H1 (cell line): Measurements from ENCODE around the gene UBAP1L. TPM values are rescaled to one million over a fixed set of nuclear protein-coding genes. Genes with fewer than 3 reads are reported as not detected.

ENCODE experiments used
- ASH2L ChIP-seq: fragments of 200-600, 300-600 bp; sonication (generic); IDR thresholded peaks from one replicate; pipeline ENCODE4 v1.7.1; 2017; ENCODE audit warnings: low read length
- BCL11A ChIP-seq, 2 experiments: IDR thresholded peaks; one replicate each; pipeline ENCODE4 v1.6.1; 2011; ENCODE audit warnings: low read depth in 2 of 2, low read length in 2 of 2, mild to moderate bottlenecking in 2 of 2
- CBX8 ChIP-seq: fragments of 300-800, 300-1000 bp; sonication (generic); IDR thresholded peaks from 2 replicates; pipeline ENCODE4 v1.7.1; 2016; ENCODE audit warnings: low read depth, low read length, borderline replicate concordance
- GABPA ChIP-seq: IDR thresholded peaks from 2 replicates; pipeline ENCODE4 v1.6.1; 2011; ENCODE audit warnings: mild to moderate bottlenecking, low read length, moderate library complexity, borderline replicate concordance; ENCODE audit not compliant: insufficient read depth
- KDM1A ChIP-seq: fragments of 200-600, 300-600 bp; sonication (generic); IDR thresholded peaks from 2 replicates; pipeline ENCODE4 v1.7.1; 2016; ENCODE audit warnings: mild to moderate bottlenecking, low read length, borderline replicate concordance
- KDM4A ChIP-seq: IDR thresholded peaks from one replicate; pipeline ENCODE4 v1.7.1; 2012; ENCODE audit warnings: low read depth, mild to moderate bottlenecking, moderate library complexity, low read length, inconsistent platforms; ENCODE audit not compliant: severe bottlenecking
- MAFK ChIP-seq: IDR thresholded peaks from 2 replicates; pipeline ENCODE4 v1.6.1; 2012; ENCODE audit warnings: low read depth, mild to moderate bottlenecking, improper control_type of control experiment, low read length
- SIX5 ChIP-seq: IDR thresholded peaks from 2 replicates; pipeline ENCODE4 v1.6.1; 2011; ENCODE audit warnings: mild to moderate bottlenecking, low read depth, low read length
- SP1 ChIP-seq: IDR thresholded peaks from 2 replicates; pipeline ENCODE4 v1.6.1; 2011; ENCODE audit warnings: low read depth, low read length
- USF2 ChIP-seq: IDR thresholded peaks from 2 replicates; pipeline ENCODE4 v1.6.1; 2011; ENCODE audit warnings: low read length, improper control_type of control experiment
- polyA plus RNA-seq, 7 experiments: library from polyadenylated mRNA; depleted of rRNA in 3 of 7; stranded (reverse) in 5 of 7; unstranded in 2 of 7; fragments of >200 nt in 5 of 7; fragments of 200-250 nt in 2 of 7; gene quantifications; 1 replicate in 5 of 7; 2 replicates in 1 of 7; 4 replicates in 1 of 7; pipeline versions ENCODE4 v1.2.1 to v1.2.3, GENCODE V29; 2011 to 2013; ENCODE audit warnings: missing spikeins in 2 of 7, mixed read lengths in 2 of 7
- total RNA-seq: library from RNA; stranded (reverse); fragmentation: NEBNext Ultra II Directional; extraction: Animal tissue kit (Norgen Biotek cat#: 25700); gene quantifications from 2 replicates; pipeline ENCODE4 v1.2.1, GENCODE V29; 2021

Gene UBAP1L
- total and polyA plus RNA-seq, 2 of the 8 experiments (the other 6 are each of a cell fraction or from before 2014, with no cell fraction given), result 0.67 to 1.7 TPM

GRCh38 chr15:65076486-65077290, 38.3 kb downstream of the UBAP1L start, which contains the start of gene KBTBD13 (continued):
- TF ChIP-seq GABPA (no peak), KDM4A (no peak), CBX8 (no peak), USF2 (no peak), MAFK (no peak), SIX5 (no peak), ASH2L (no peak), BCL11A (IDR thresholded peaks at IDR 0.05; ENCODE audit: low read depth in 2 of 2, low read length in 2 of 2) (no peak), SP1 (no peak), KDM1A (no peak)
